GM12874 (cell line): Measurements from ENCODE around the gene RP9.

Experiments
- CTCF ChIP-seq: IDR thresholded peaks from 2 replicates; pipeline ENCODE4 v1.5.1; 2011; ENCODE audit warnings: low read depth, mild to moderate bottlenecking, control low read depth, low read length, moderate library complexity; ENCODE audit not compliant: insufficient read depth

The RP9 gene

GRCh38 chr7:33050535-33051318, 58.5 kb downstream of the RP9 start:
- peak; percentile 34; the same call in 1 of the 2 replicates for TF ChIP-seq CTCF

- no peak for TF ChIP-seq CTCF
Observed at GRCh38 chr7:33048704-33049103, 60.5 kb downstream of the RP9 start.

- TF ChIP-seq CTCF = no peak
Observed at GRCh38 chr7:33048257-33048656, 60.9 kb downstream of the RP9 start.

- TF ChIP-seq CTCF = no peak
Observed at GRCh38 chr7:33044986-33045385, 64.2 kb downstream of the RP9 start.
